Measurements from ENCODE around the gene ZC3HAV1.

DNA sequence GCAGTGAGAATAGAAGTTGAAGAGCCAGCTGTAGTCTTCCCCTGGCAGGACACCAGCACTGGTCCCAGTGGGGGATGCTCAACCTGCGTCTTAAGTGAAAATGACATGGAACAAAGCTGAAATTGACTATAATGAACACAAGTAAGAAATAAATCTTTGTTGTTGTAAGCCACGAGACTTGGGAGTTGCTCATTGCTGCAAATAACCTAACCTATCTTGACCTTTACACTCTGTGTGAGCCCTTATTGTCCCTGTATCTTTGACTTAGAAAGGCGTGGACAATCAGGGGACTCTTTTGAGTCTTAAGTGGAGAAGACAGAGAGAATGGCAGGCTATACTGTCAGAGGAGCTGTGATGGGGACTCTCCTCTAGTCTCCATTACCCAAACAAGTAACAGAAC is 90.6 kb downstream of the ZC3HAV1 start:
- TF ChIP-seq POLR2AphosphoS5 (IDR thresholded peaks at IDR 0.05; ENCODE audit: low read depth): no peak
- TF ChIP-seq, protein P1, sequence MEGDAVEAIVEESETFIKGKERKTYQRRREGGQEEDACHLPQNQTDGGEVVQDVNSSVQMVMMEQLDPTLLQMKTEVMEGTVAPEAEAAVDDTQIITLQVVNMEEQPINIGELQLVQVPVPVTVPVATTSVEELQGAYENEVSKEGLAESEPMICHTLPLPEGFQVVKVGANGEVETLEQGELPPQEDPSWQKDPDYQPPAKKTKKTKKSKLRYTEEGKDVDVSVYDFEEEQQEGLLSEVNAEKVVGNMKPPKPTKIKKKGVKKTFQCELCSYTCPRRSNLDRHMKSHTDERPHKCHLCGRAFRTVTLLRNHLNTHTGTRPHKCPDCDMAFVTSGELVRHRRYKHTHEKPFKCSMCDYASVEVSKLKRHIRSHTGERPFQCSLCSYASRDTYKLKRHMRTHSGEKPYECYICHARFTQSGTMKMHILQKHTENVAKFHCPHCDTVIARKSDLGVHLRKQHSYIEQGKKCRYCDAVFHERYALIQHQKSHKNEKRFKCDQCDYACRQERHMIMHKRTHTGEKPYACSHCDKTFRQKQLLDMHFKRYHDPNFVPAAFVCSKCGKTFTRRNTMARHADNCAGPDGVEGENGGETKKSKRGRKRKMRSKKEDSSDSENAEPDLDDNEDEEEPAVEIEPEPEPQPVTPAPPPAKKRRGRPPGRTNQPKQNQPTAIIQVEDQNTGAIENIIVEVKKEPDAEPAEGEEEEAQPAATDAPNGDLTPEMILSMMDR (IDR thresholded peaks at IDR 0.05; ENCODE audit: insufficient read depth, low read length): no peak
- no peak for TF ChIP-seq GABPA (IDR thresholded peaks at IDR 0.05; ENCODE audit: low read depth)
- TF ChIP-seq, protein P2, sequence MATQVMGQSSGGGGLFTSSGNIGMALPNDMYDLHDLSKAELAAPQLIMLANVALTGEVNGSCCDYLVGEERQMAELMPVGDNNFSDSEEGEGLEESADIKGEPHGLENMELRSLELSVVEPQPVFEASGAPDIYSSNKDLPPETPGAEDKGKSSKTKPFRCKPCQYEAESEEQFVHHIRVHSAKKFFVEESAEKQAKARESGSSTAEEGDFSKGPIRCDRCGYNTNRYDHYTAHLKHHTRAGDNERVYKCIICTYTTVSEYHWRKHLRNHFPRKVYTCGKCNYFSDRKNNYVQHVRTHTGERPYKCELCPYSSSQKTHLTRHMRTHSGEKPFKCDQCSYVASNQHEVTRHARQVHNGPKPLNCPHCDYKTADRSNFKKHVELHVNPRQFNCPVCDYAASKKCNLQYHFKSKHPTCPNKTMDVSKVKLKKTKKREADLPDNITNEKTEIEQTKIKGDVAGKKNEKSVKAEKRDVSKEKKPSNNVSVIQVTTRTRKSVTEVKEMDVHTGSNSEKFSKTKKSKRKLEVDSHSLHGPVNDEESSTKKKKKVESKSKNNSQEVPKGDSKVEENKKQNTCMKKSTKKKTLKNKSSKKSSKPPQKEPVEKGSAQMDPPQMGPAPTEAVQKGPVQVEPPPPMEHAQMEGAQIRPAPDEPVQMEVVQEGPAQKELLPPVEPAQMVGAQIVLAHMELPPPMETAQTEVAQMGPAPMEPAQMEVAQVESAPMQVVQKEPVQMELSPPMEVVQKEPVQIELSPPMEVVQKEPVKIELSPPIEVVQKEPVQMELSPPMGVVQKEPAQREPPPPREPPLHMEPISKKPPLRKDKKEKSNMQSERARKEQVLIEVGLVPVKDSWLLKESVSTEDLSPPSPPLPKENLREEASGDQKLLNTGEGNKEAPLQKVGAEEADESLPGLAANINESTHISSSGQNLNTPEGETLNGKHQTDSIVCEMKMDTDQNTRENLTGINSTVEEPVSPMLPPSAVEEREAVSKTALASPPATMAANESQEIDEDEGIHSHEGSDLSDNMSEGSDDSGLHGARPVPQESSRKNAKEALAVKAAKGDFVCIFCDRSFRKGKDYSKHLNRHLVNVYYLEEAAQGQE (IDR thresholded peaks at IDR 0.05; ENCODE audit: insufficient replicate concordance, low read depth): no peak

Measured in HL-60 (cell line).